ENCODE results near the gene DHRSX.

DHRSX gene

DNA sequence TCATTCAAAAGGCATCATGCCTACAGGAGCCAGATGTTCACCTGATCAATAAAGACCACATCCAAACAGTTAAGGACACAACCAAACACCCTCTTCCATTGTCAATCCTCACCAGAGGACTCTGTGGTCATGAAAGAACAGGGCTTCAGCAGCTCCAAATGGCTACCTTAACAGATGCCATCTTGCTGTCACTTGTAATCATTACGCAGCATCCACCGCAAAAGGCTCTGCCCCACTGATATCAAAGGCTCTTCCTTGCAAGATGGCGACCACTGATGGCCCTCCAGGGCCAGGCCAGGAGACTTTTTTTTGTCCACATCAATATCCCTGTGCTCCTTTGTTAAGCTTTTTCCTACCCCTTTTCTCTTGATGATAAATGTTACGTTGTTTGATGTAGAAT is 157.4 kb downstream of the DHRSX start:
- Histone ChIP-seq H3K4me3 (no peak overlapping the region), H3K27ac (no peak overlapping the region)

DNA sequence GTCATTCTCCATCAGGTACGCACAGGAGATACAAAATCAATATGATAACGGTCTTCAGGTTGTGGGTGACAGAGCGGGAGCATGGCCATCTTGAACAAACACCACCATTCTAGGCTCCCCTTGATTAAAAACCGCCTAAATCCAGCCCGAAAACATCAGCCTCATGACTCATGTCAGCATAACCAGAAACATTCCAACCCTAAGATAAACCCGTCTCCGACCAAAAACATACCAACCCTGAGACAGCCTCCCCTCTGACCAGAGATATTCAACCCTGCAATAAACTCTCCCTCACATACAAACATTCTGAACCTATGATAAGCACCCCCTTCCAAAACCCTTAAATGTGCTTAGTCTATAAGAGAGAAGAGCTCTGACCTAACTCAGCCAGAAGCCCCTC is 157.9 kb downstream of the DHRSX start:
- H3K4me3 ChIP-seq: no peak overlapping the region
- H3K27ac ChIP-seq: peak overlapping the region in 1 of 21 experiments; percentile 29

DNA sequence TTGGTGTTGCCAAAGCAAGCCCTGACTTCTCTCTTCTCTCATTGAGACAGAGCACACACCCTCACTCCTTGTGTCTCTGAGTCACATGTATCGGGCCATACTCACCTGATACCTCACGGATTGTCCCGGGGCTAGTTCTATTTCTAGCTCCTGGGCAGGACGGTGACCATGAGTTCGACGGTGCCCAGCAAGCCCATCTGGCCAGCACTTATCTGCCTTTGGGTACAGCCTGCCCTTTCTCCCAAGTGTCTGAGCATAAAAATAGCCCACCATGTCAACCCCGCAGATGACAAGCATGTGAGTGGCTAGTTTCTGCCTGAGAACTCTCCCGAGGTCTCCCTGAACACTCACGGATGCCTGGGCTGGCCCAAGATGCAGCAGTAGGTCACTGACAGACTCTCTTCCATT is 158.5 kb downstream of the DHRSX start:
- Histone ChIP-seq H3K27ac (peak overlapping the region in 1 of 21 experiments; percentile 29), H3K4me3 (no peak overlapping the region)

DNA sequence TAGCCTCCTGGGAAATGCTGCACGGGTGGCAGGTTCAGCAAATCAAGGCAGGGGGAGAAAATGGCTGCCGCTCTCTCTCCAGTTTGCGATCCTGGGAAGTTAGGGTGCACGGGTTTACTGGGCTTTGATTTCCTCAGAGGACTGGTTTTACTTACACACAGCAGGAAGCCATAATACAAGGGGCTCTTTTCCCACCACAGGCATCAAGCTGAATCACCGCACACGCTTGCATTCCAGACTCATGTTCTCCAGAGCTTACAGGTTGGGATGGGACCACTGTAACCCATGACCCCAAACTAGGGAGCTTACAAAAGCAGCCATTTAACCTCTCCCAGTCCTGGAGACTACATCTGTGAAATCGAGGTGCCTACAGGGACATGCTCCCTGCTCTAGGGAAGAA is 159.8 kb downstream of the DHRSX start:
- no peak overlapping the region for H3K4me3 ChIP-seq
- H3K27ac ChIP-seq: no peak overlapping the region

DNA sequence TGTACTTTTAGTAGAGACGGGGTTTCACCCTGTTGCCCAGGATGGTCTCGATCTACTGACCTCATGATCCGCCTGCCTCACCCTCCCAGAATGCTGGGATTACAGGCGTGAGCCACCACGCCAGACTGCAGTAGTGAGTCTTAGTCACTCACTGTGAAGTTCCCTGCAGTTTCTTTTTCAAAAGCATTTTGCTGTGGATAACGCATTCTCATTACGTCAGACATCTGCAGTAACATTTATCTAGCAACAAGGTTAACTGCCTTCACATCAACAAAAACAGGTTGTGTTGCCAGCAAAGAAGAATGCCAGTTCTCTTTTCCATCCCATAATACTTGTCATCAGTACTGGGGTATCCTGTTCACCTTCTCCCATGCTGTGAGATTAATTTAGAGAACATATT is 164.6 kb downstream of the DHRSX start:
- no peak overlapping the region for H3K4me3 ChIP-seq
- no peak overlapping the region for H3K27ac ChIP-seq

DNA sequence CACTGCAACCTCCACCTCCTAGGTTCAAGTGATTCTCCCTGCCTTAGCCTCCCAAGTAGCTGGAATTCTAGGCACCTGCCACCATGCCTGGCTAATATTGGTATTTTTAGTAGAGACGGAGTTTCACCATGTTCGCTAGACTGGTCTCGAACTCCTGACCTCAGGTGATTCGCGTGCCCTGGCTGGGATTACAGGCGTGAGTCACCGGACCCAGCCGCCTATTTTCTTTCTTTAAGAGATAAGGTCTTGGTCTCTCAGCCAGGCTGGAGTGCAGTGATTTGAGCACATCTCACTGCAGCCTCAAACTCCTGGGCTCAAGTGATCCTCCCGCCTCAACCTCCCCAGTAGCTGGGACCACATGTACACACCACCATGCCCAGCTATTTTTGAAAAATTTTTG is 166.5 kb downstream of the DHRSX start:
- Histone ChIP-seq H3K27ac (no peak overlapping the region), H3K4me3 (no peak overlapping the region)

DNA sequence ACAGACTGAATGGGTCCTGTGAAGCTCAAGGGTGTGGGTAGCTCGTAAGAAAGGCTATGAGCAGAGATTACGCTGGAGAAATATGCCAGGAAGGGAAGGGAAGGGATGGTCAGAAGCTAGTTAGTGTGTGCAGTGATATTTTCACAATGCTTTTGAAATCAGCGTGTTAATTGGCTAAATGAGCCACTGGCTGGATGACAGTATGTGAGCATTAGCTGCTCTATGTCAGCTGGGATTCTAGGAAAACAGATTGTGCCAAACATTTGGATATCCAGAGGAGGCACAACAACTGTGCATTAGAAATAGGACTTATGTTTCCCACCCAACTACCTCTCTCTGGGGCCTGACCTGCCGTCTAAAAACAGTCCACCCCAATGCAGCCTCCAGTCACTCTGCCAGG is 168.5 kb downstream of the DHRSX start:
- H3K4me3 ChIP-seq: no peak overlapping the region
- no peak overlapping the region for H3K27ac ChIP-seq

DNA sequence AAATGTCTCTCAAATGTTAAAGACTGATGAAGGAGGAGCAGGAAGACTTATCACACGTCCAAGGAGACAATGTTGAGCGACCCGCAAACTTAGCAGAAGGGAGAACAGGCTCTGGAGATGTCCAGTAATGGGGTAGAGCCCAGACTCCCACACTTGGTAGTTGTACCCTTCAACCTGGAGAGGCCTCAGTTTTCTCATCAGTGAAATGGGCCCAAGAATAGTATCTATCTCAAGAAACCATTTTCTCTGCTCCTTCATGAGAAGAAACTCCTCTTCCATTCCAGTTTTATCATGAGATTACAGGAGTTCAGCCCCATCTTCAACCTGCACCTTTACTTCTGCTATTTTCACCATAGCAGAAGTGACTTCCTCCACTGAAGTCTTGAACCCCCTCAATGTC is 169.9 kb downstream of the DHRSX start:
- Histone ChIP-seq H3K4me3 (no peak overlapping the region), H3K27ac (no peak overlapping the region)

DNA sequence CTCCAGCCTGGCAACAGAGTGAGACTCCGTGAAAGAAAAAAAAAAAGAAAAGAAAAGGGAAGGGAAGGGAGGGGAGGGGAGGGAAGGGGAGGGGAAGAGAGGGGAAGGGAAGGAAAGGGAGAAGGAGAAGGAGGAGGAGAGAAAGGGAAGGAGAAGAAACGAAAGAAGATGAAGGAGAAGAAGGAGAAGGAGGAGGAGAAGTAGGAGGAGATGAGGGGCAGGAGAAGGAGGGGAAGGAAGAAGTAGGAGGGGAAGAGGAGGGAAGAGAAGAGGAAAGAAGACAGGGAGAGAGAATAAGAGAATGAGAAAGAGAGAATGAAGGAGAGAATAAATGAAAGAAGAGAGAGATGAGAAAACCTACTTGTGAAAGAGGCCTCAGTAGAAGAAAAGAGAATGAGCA is 170.3 kb downstream of the DHRSX start:
- H3K27ac ChIP-seq: no peak overlapping the region
- H3K4me3 ChIP-seq: no peak overlapping the region

DNA sequence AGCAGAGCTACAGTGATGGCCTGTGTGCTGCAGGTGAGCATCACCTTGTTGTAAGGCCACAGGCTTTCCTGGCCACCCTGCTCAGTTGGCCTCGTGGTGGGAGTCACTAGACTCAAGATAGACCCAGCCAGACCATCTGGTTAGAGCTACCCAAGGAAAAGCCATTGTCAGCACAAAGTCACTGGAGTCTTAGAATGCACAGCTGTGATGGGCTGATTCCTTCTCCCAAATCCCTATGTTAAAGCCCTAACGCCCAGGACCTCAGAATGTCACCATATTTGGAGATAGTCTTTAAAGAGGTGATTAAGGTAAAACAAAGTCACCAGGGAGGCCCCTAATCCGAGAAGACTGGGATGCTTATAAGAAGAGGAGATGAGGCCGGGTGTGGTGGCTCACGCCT is 173.4 kb downstream of the DHRSX start:
- Histone ChIP-seq H3K27ac (no peak overlapping the region), H3K4me3 (no peak overlapping the region)

DNA sequence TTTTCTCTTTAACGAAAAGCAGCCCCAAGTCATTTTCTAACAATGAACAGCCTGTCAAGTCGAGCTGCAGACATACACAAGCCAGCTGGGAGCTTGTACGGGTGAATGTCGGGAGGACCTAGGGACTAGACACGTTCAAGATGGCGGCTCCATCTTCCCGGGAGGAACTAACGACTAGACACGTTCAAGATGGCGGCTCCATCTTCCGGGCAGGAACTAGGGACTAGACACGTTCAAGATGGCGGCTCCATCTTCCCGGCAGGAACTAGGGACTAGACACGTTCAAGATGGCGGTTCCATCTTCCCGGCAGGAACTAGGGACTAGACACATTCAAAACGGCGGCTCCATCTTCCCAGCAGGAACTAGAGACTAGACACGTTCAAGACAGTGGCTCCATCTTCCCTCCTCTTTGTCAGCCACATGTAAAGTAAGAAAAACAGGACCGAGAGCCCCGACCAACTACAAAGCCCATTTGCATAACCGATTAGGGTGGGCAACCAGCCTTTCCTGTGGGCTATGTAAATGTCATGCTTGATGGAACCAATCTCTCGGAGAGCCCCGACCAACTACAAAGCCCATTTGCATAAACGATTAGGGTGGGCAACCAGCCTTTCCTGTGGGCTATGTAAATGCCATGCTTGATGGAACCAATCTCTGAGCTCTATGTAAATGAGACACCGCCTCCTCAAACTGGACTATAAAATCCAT is 175.5 kb downstream of the DHRSX start:
- peak overlapping the region in 4 of 7 experiments; percentile 6 to 36 (median 18) for H3K4me3 ChIP-seq
- peak overlapping the region in 8 of 21 experiments; percentile 13 to 80 (median 60) for H3K27ac ChIP-seq

DNA sequence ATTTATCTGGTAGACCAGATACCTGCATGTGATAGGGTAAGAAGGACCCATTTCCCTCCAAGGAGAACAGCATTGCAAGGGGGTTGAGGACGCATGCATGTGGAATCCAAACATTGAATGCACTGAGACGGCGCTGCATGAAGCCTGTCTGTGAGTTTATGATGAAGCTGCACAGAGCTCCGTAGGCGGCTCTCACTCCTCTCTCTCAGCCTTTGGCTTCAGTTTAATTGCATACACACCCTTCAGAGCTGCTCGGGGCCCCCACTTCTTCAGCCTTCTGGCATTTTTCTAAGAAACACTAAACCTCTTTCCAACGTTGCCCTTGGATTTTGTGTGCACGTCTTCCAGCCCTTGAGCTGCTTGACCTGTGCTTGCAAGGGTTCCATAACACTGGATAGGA is 176.6 kb downstream of the DHRSX start:
- no peak overlapping the region for H3K27ac ChIP-seq
- H3K4me3 ChIP-seq: no peak overlapping the region

DNA sequence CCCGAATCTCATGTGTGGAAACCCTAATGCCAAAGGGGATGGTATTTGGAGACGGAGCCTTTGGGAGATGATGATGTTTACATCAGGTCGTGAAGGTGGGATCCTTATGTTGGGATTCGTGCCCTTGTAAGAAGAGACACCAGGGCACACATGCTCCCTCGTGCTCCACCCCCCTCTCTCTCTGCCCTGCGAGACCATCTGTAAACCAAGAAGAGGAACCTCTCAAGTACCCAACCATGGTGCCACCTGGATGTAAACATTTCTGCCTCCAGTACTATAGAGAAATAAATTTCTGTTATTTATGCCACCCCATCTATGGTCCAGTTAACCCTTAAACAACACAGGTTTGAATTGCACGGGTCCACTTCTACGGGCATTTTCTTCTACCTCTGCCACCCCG is 179.4 kb downstream of the DHRSX start:
- Histone ChIP-seq H3K4me3 (no peak overlapping the region), H3K27ac (peak overlapping the region in 10 of 21 experiments; percentile 2 to 75 (median 26))

DNA sequence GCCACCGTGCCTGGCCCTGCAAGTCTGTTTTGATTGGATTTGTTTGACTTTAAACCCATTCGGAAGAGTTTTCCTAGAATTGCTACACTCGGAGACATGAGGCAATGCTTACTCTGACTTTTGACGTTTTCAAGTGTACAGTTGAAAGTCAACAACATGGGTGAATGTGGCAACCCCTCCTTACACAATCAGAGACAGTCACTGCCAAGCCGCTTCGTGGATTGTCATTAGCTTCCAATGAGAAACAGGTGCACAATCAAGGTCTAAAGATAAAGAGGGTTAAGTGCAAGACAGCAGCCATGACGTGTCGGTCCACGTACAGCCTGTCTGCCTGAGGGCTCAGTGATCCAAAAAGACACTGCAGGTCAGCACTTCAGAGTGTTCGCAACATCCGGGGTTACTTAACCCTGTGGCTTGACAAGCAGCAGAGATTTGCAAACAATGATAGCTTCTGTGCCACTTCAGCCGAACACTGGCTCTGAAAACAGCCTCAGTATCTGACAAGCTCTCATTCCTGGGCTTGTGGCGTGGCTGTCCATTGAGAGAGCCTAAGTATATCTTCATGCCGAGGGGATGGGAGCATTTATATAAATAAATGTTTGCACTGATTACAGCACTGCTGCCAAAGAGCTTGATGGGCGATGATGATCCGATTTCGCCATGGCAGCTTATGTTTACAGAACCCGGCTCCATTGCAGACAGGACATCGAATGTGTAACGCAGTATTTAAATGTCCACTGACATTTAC is 180.0 kb downstream of the DHRSX start:
- Histone ChIP-seq H3K4me3 (no peak overlapping the region), H3K27ac (peak overlapping the region in 12 of 21 experiments; percentile 2 to 75 (median 26))

DNA sequence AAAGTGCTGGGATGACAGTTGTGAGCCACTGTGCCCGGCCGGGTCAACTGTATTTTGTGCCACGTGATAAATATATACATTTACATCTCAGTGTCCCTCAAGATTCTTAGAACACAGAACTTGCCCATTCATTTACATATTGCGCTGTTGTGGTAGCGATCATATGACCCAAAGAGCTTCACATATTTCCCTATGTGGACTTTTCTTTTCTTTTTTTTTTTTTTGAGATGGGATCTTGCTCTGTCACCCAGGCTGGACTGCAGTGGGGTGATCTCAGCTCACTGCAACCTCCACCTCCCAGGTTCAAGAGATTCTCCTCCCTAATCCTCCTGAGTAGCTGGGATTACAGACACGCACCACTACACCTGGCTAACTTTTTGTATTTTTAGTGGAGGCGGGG is 180.7 kb downstream of the DHRSX start:
- Histone ChIP-seq H3K27ac (no peak overlapping the region), H3K4me3 (no peak overlapping the region)

DNA sequence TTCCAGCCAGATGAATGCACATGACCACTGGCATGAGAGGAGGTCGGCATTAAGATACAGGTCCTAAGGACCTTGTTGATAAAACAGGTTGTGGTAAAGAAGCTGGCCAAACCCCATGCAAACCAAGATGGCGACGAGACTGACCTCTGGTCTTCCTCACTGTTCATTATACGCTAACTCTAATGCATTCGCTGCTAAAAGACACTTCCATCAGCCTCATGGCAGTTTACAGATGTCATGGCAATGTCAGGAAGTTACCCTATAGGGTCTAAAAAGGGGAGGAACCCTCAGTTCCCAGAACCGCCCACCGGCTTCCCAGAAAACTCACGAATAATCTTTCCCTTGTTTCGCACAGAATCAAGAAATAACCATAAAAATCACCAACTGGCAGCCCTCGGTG is 182.4 kb downstream of the DHRSX start:
- Histone ChIP-seq H3K27ac (no peak overlapping the region), H3K4me3 (no peak overlapping the region)

DNA sequence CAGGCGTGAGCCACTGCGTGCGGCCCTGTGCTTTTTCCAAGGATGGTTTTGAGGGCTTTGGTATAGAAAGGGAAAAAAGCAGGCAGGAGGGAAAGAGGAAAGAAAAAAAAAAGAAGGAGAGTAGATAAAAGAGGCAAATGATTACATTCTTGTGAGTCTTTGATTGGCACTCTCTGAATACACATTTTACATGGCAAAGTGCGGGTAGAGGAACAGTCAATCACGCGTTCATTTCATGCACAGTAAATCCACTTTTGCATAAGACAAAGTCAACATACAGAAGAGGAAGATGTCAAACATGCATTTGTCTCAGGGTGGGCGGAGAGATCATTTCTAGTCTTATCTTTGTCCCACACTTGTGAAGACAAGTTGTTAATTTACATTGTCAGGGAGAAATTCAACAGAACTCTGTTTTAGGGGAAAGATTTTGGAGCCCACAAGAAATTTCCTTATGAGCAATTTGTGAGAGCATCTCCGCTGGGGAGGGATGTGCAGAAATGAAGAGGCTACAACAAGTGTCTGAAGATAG is 183.2 kb downstream of the DHRSX start:
- Histone ChIP-seq H3K4me3 (no peak overlapping the region), H3K27ac (no peak overlapping the region)

DNA sequence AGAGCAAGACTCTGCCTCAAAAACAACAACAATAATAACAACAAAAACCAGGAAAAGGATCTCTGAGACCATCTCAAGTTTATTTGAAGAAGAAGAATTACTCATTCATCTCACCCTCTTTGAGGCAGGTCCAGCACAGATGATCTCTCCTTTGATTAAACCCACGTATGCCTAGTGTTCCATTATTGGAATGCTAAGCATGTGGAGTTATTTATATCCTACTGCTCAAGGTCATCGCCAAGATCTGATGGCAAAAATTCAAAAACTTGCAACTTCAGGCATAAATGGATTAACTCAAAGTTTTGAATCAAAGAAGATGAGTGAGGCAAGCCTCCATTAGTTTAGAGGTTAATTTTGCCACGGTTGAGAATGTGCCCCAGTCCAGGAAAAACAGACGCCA is 184.2 kb downstream of the DHRSX start:
- H3K4me3 ChIP-seq: no peak overlapping the region

DNA sequence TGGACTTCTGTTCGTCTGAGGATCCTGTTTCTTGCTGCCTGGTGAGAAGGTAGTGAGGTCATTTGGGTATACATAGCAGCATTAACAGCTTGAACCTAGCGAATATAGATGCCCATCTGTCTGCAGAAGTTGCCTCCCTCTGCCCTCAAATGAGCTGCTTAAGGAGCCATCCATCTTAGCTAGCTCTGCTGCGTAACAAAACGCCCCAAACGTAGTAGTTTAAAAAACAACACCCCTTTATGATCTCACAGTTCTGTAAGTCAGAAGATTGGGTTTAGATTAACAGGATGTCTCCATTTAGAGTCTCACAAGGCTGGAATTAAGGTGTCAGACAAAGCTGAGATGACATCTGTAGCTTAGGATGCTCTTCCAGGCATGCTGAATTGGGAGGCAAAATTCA is 185.3 kb downstream of the DHRSX start:
- Histone ChIP-seq H3K27ac (no peak overlapping the region), H3K4me3 (no peak overlapping the region)

More for the DNA sequence above, 184.2 kb downstream of the DHRSX start:
- no peak overlapping the region for H3K27ac ChIP-seq

DNA sequence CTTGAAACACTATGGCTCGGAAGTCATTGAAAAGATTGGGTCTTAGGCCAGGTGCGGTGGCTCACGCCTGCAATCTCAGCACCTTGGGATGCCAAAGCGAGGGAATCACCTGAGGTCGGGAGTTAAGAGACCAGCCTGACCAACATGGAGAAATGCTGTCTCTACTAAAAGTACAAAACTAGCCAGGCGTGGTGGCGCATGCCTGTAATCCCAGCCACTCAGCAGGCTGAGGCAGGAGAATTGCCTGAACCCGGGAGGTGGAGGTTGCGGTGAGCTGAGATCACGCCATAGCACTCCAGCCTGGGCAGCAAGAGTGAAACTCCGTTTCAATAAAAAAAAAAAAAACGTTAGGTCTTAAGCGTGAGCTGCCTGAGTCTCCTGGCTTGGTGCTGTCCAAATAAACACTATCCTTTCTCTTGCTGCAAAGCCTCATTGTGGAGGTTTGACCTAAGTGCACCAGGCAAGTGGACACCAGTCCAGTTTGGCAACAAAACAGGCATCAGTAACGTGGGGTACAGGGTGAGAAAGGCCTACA is 185.9 kb downstream of the DHRSX start:
- Histone ChIP-seq H3K4me3 (no peak overlapping the region), H3K27ac (no peak overlapping the region)
